K562 (cell line): ENCODE results near the gene ELMOD1. TPM values are rescaled to one million over a fixed set of nuclear protein-coding genes. Genes with fewer than 3 reads are reported as not detected.
A peak's percentile ranks its signal among the peaks of the same experiment; 100 is the strongest.

Experiments used
- BHLHE40 ChIP-seq: IDR thresholded peaks from 2 replicates; pipeline ENCODE4 v1.6.1; 2011; ENCODE audit warnings: low read length, improper control_type of control experiment
- C11orf30 ChIP-seq: fragments of 450-650 bp; IDR thresholded peaks from 2 replicates; pipeline ENCODE4 v1.6.1; 2016; ENCODE audit warnings: low read depth, mild to moderate bottlenecking
- CEBPB ChIP-seq: fragments of 450-650 bp; IDR thresholded peaks from 2 replicates; pipeline ENCODE4 v1.6.1; 2016; ENCODE audit warnings: missing genetic modification characterization, missing compliant biosample characterization
- CEBPG ChIP-seq, 3 experiments: fragments of 200-800 bp in 1 of 3; sonication (Bioruptor generic) in 1 of 3; sonication (generic) in 1 of 3; formaldehyde crosslinking in 1 of 3; IDR thresholded peaks in 2 of 3; conservative IDR thresholded peaks in 1 of 3; 2 replicates each; pipeline versions ENCODE4 v1.6.1 to v1.8.0; 2016 to 2022; ENCODE audit warnings: missing compliant biosample characterization in 2 of 3, missing genetic modification characterization in 2 of 3, mild to moderate bottlenecking in 1 of 3, missing genetic modification reagents in 1 of 3
- EP400 ChIP-seq: fragments of 450-650 bp; IDR thresholded peaks from 2 replicates; pipeline ENCODE4 v1.6.1; 2017; ENCODE audit warnings: antibody characterized with exemption, mild to moderate bottlenecking, moderate library complexity
- KDM5B ChIP-seq: fragments of 200-600 bp; sonication (generic); IDR thresholded peaks from 2 replicates; pipeline ENCODE4 v1.6.1; 2012; ENCODE audit warnings: low read depth, mild to moderate bottlenecking, moderate library complexity, low read length, control low read depth, inconsistent platforms; ENCODE audit not compliant: insufficient replicate concordance
- MEF2A ChIP-seq: IDR thresholded peaks from 2 replicates; pipeline ENCODE4 v1.6.1; 2011; ENCODE audit warnings: low read depth, mild to moderate bottlenecking, low read length, moderate library complexity; ENCODE audit not compliant: control insufficient read depth
- YY1 ChIP-seq, 3 experiments: IDR thresholded peaks; 2 replicates each; pipeline ENCODE4 v1.6.1; 2011; ENCODE audit warnings: low read length in 2 of 3, mild to moderate bottlenecking in 2 of 3, moderate library complexity in 2 of 3, borderline replicate concordance in 1 of 3, control low read depth in 1 of 3, low read depth in 1 of 3; ENCODE audit not compliant: insufficient read depth in 3 of 3, insufficient replicate concordance in 2 of 3, control insufficient read depth in 1 of 3, insufficient read length in 1 of 3; ENCODE audit errors: extremely low read depth in 1 of 3
- ZNF830 ChIP-seq: fragments of 250-450 bp; sonication (Bioruptor Pico); IDR thresholded peaks from 2 replicates; pipeline ENCODE4 v1.5.0; 2021; ENCODE audit warnings: mild to moderate bottlenecking
- polyA plus RNA-seq, 8 experiments: library from polyadenylated mRNA; depleted of rRNA in 4 of 8; stranded (reverse) in 5 of 8; unstranded in 3 of 8; fragments of >200 nt; fragmentation: Nextera tagmentation in 2 of 8; fragmentation: Illumina TruSeq in 1 of 8; extraction: Ambion mirVana in 2 of 8; extraction: Trizol in 1 of 8; gene quantifications; 2 replicates each; pipeline versions ENCODE4 v1.2.1 to v1.2.3, GENCODE V29; 2011 to 2014; ENCODE audit warnings: inconsistent platforms in 1 of 8, missing spikeins in 1 of 8
- total RNA-seq, 7 experiments: library from RNA; depleted of rRNA in 6 of 7; stranded (reverse); fragments of >200 nt in 6 of 7; fragmentation: Illumina TruSeq in 2 of 7; extraction: Trizol in 2 of 7; gene quantifications; 2 replicates each; pipeline versions ENCODE4 v1.2.1 to v1.2.3, GENCODE V29; 2011 to 2021; ENCODE audit warnings: low replicate concordance in 1 of 7
- TF ChIP-seq, protein P1 (sequence below): sonication (generic); formaldehyde crosslinking; IDR thresholded peaks from 2 replicates; pipeline ENCODE4 v1.8.1; 2023; ENCODE audit warnings: mild to moderate bottlenecking, missing genetic modification reagents
- TF ChIP-seq, protein P2 (sequence below), 3 experiments: IDR thresholded peaks in 2 of 3; conservative IDR thresholded peaks in 1 of 3; 2 replicates each; pipeline ENCODE4 v1.5.1; 2011 to 2012; ENCODE audit warnings: low read length in 3 of 3, mild to moderate bottlenecking in 3 of 3, control low read depth in 2 of 3, improper control_type of control experiment in 1 of 3, inconsistent platforms in 1 of 3, low read depth in 1 of 3, mixed read lengths in 1 of 3, moderate library complexity in 1 of 3; ENCODE audit not compliant: insufficient read depth in 2 of 3

Gene ELMOD1
- total and polyA plus RNA-seq, 9 of the 15 experiments (the other 6 are each of a cell fraction or from before 2014, with no cell fraction given) = not detected

DNA sequence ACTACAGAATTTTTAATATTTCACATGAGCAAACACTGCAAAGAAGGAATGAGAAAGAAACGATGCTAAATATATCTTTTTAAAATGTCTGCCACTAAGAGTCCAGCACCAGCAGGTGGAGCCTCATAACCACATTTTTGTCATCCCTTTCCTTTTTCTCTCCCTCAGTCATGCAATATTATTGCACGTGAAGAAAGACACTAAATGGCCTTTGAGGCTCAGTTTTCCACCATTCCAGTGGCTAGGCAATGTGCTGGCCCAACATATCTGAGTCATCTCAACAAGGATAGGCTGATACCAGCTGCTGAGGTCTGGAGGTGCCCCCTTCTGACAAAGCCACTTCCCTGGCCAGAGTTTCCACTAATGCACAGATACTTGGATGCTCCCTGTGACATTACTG, 27.2 kb upstream of the ELMOD1 start (continued):
- TF ChIP-seq YY1 (IDR thresholded peaks at IDR 0.05; ENCODE audit: borderline replicate concordance in 1 of 3, control insufficient read depth in 1 of 3, extremely low read depth in 1 of 3, insufficient read depth in 3 of 3, insufficient read length in 1 of 3, insufficient replicate concordance in 2 of 3, low read depth in 1 of 3, low read length in 2 of 3) (peak in 2 of 3 experiments; percentile 22 to 51), BHLHE40 (peak; percentile 78), ZNF830 (no peak), KDM5B (no peak), MEF2A (0 out of 2 replicates have a peak, but pooled peaks have one; percentile 26), CEBPG (CRISPR knock-in tag; IDR thresholded peaks at IDR 0.05) (peak; percentile 70), CEBPG (tag; conservative IDR thresholded peaks at IDR 0.05 in 1 of 2, IDR thresholded peaks at IDR 0.05 in 1 of 2) (peak; percentile 27 to 51; a peak in 1 of 4 replicates), EP400 (peak; percentile 24; the same call in 1 of the 2 replicates), CEBPB (tag) (peak; percentile 47; the same call in 1 of the 2 replicates), C11orf30 (no peak)
- TF ChIP-seq, protein P1, sequence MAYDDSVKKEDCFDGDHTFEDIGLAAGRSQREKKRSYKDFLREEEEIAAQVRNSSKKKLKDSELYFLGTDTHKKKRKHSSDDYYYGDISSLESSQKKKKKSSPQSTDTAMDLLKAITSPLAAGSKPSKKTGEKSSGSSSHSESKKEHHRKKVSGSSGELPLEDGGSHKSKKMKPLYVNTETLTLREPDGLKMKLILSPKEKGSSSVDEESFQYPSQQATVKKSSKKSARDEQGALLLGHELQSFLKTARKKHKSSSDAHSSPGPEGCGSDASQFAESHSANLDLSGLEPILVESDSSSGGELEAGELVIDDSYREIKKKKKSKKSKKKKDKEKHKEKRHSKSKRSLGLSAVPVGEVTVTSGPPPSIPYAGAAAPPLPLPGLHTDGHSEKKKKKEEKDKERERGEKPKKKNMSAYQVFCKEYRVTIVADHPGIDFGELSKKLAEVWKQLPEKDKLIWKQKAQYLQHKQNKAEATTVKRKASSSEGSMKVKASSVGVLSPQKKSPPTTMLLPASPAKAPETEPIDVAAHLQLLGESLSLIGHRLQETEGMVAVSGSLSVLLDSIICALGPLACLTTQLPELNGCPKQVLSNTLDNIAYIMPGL = no peak
- TF ChIP-seq, protein P2, sequence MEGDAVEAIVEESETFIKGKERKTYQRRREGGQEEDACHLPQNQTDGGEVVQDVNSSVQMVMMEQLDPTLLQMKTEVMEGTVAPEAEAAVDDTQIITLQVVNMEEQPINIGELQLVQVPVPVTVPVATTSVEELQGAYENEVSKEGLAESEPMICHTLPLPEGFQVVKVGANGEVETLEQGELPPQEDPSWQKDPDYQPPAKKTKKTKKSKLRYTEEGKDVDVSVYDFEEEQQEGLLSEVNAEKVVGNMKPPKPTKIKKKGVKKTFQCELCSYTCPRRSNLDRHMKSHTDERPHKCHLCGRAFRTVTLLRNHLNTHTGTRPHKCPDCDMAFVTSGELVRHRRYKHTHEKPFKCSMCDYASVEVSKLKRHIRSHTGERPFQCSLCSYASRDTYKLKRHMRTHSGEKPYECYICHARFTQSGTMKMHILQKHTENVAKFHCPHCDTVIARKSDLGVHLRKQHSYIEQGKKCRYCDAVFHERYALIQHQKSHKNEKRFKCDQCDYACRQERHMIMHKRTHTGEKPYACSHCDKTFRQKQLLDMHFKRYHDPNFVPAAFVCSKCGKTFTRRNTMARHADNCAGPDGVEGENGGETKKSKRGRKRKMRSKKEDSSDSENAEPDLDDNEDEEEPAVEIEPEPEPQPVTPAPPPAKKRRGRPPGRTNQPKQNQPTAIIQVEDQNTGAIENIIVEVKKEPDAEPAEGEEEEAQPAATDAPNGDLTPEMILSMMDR (IDR thresholded peaks at IDR 0.05 in 2 of 3, conservative IDR thresholded peaks at IDR 0.05 in 1 of 3; ENCODE audit: insufficient read depth in 2 of 3, low read depth in 1 of 3, low read length in 3 of 3) = peak; percentile 62 to 86 (median 77)
